Measurements from ENCODE around the gene ASS1.

DNA sequence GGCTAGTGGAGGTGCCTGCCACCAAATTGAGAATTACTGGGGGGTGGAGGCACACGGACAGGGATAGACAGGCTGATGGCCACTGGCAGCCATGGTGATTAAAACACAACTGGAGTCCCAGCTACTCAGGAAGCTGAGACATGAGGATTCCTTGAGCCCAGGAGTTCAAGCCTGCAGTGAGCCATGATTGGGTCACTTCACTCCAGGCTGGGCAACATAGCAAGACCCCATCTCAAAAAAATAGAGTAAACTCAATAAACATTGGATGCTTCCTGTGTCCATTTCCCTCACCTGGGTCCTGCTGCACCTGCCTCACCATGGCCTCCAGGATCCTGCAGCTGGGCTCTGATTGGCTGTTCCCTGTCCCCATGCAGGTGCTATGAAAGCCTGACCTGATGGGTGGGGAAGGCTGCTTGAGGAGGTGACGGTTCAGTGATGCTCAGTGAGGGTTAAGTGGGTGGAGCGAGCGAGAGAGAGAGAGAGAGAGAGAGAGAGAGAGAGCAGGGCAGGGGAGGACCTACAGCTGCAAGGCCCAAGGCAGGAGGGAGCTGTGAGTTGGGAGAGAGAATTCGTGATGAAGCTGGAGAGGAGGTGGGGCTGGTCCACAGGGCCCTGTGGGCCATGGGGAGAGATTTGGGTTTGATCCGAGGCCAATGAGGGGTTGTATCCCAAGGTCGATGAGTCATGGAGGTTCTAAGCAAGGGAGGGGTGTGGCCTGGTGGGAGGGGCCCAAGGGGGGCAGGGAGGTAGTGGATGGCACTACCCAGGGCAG, 97.9 kb downstream of the ASS1 start:
- TF ChIP-seq, protein P1, sequence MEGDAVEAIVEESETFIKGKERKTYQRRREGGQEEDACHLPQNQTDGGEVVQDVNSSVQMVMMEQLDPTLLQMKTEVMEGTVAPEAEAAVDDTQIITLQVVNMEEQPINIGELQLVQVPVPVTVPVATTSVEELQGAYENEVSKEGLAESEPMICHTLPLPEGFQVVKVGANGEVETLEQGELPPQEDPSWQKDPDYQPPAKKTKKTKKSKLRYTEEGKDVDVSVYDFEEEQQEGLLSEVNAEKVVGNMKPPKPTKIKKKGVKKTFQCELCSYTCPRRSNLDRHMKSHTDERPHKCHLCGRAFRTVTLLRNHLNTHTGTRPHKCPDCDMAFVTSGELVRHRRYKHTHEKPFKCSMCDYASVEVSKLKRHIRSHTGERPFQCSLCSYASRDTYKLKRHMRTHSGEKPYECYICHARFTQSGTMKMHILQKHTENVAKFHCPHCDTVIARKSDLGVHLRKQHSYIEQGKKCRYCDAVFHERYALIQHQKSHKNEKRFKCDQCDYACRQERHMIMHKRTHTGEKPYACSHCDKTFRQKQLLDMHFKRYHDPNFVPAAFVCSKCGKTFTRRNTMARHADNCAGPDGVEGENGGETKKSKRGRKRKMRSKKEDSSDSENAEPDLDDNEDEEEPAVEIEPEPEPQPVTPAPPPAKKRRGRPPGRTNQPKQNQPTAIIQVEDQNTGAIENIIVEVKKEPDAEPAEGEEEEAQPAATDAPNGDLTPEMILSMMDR (IDR thresholded peaks at IDR 0.05; ENCODE audit: insufficient read depth, low read length, poor library complexity, severe bottlenecking) = no peak
- no peak for TF ChIP-seq EZH2phosphoT487 (conservative IDR thresholded peaks at IDR 0.05; ENCODE audit: low read length)

Measured in SU-DHL-6 (cell line).